Activated CD4-positive, alpha-beta memory T cell treated with anti-CD3 and anti-CD28 coated beads for 36 hours (primary cell): Measurements from ENCODE around the gene TUBA3D. TPM values are rescaled to one million over a fixed set of nuclear protein-coding genes. Genes with fewer than 3 reads are reported as not detected.
"Not testable (repeated sequence)": the region's sequence is repeated elsewhere in the genome, so short reads cannot be mapped to it uniquely, and the experiment has no call there.

ENCODE experiments used
- CTCF ChIA-PET: fragments of 350-600 bp; sonication (Branson Sonifier 250); formaldehyde crosslinking; loops from one replicate; lab custom pipeline; 2021; ENCODE audit warnings: antibody characterized with exemption, inconsistent platforms; lab: Charles Lee
- POLR2A ChIA-PET: fragments of 350-600 bp; sonication (Branson Sonifier 250); formaldehyde crosslinking; loops from one replicate; lab custom pipeline; 2021; ENCODE audit warnings: antibody characterized with exemption; lab: Charles Lee
- DNase-seq: peaks from one replicate; pipeline ENCODE4 v3.0.0-alpha.2; 2020
- H3K27ac Mint-ChIP-seq: one replicate; pipeline ENCODE4 v1.8.0; 2021; ENCODE audit warnings: mixed read lengths
- H3K27me3 Mint-ChIP-seq: one replicate; pipeline ENCODE4 v1.8.0; 2021; ENCODE audit warnings: mixed read lengths
- H3K36me3 Mint-ChIP-seq: one replicate; pipeline ENCODE4 v1.8.0; 2021; ENCODE audit warnings: mixed read lengths
- H3K4me1 Mint-ChIP-seq: one replicate; pipeline ENCODE4 v1.8.0; 2021; ENCODE audit warnings: low read depth, mixed read lengths
- H3K4me3 Mint-ChIP-seq: one replicate; pipeline ENCODE4 v1.8.0; 2021; ENCODE audit warnings: mild to moderate bottlenecking, mixed read lengths
- H3K9me3 Mint-ChIP-seq: one replicate; pipeline ENCODE4 v1.8.0; 2021; ENCODE audit warnings: mixed read lengths
- intact Hi-C: fragments of 100-400 bp; cut with micrococcal nuclease; formaldehyde crosslinking; loops from one replicate; pipeline ENCODE4 v1.15.1; 2023
- microRNA-seq: library from miRNA; unstranded; fragments of <30 nt; microRNA quantifications from one replicate; pipeline ENCODE4 v1.2.0, GENCODE V29; 2022; ENCODE audit warnings: borderline number of aligned reads, borderline microRNAs expressed, borderline replicate concordance
- total RNA-seq, 2 experiments: library from RNA; stranded (reverse); gene quantifications; one replicate each; pipeline ENCODE4 v1.2.3, GENCODE V29; 2021

Gene TUBA3D
- total RNA-seq, 2 experiments from 2014 or later: not detected

- peaks cover 10% of the 10 kb centered on the region for H3K4me1 Mint-ChIP-seq
- DNase-seq, H3K27me3 Mint-ChIP-seq, POLR2A ChIA-PET, H3K27ac Mint-ChIP-seq, H3K36me3 Mint-ChIP-seq, H3K9me3 Mint-ChIP-seq, intact Hi-C loops, H3K4me3 Mint-ChIP-seq, CTCF ChIA-PET: not testable (repeated sequence)
Observed at GRCh38 chr2:131531547-131532185, 55.7 kb downstream of the TUBA3D start.

Small RNA genes lying within 50 kb of the gene (microRNA-seq; reads per million reads assigned to microRNA genes)
- gene MIR4784: not detected

Other genes starting within 250 kb of the TUBA3D start
- not detected for gene RAB6D, start 112.0 kb upstream of the TUBA3D start, total RNA-seq
- 100 to 1,000 TPM; 197 to 208 TPM for gene MZT2A, start 16.3 kb downstream of the TUBA3D start, total RNA-seq
- 1 to 10 TPM; 5.5 to 7.0 TPM for gene CCDC74A, start 51.8 kb downstream of the TUBA3D start, total RNA-seq